HG03460 (cell line): ENCODE results near the gene SPIN3.
"Not testable (repeated sequence)": the region's sequence is repeated elsewhere in the genome, so short reads cannot be mapped to it uniquely, and the experiment has no call there.

Experiments
- ATAC-seq: cut with Tn5 transposase; IDR thresholded peaks from one replicate; pipeline ENCODE4 v1.9.1; 2021; ENCODE audit not compliant: unreplicated experiment

The SPIN3 gene

DNA sequence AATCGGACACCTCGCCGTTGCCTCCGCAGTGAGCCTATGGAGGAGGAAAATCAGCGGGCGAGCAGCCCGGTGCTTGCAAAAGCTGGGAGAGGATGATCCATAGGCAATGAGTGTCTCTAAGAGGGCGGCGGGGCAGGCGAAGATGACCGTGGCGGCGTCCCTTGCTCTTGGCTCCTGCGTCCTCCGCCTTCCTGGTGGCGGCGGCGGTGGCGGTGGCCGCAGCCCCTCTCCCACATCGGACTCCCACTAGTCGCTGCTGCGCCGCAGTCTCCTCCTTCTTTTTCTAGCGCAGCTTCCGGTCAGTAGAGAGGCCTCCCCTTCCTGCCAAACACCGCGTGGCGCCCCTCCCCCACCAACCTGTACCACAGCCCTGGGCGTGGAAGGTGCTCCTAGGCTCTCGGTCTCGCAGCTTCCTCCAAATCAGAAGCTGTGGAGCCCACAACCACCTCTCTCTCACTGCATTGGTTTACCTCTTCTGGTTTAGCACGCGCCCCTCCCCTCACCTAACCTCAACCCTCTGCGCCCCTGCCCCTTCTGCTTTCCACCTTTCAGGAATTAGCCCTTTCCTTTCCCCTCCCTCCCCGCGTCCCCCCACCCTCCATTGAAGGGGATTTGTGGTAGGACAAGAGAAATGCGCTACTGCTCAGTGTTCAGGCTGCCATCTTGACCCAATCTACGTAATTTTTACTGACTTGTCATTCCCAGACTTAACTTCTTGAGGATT lies at the start of gene SPIN3:
SPIN3 (minus strand) TSS at position 271 of the 724 bp plus-strand sequence. CDS start 594 bp downstream, outside the sequence.
- ATAC-seq = peak; percentile 96

DNA sequence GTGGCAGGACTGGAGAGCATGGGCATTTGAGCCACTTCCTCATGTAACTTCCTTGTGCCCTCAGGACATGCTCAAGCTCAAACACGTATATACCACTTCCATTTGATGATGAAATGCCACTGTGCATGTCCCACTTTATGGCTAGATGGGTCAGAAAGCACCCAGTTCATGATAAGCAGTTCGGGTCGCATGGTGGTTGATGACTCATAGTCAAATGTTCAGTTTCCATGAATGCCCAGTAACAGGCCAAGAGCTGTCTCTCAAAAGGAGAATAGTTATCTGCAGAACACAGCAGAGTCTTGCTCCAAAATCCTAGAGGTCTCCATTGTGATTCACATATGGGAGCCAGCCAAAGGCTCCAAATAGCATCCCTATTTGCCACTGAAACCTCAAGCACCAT lies 48.9 kb upstream of the SPIN3 start:
- ATAC-seq = no peak

GRCh38 chrX:57037265-57037664 lies 41.9 kb upstream of the SPIN3 start:
- ATAC-seq = not testable (repeated sequence)

GRCh38 chrX:56994375-56995270 lies 718 bp downstream of the SPIN3 start:
- no peak for ATAC-seq

DNA sequence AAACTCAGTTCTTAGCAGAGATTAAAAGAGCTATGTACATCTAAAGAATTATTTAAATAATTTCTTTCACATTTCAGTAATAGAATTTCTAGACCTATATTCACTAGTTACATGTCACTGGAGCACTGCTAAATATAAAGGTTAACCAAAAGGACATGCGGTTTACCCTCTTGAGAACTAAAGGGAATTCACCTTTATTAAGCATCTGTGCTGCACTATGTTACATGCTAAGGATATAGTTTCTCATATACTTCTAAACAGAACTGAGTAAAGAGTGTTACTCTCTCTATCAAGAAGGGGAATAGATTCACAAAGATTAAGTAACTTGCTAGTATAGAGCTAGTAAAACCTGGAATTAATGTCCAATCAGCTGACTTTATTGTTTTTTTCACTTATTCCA lies 7.6 kb downstream of the SPIN3 start:
- no peak for ATAC-seq

GRCh38 chrX:56986138-56986537 lies 9.2 kb downstream of the SPIN3 start:
- ATAC-seq = no peak

- peak; percentile 83 for ATAC-seq
Observed at GRCh38 chrX:56978172-56978571, 17.2 kb downstream of the SPIN3 start.

- no peak for ATAC-seq
Observed at GRCh38 chrX:56975611-56976010, 19.7 kb downstream of the SPIN3 start.

- ATAC-seq = no peak
Observed at GRCh38 chrX:56974408-56974807, 20.9 kb downstream of the SPIN3 start.

GRCh38 chrX:56969559-56969958 lies 25.8 kb downstream of the SPIN3 start:
- no peak for ATAC-seq

DNA sequence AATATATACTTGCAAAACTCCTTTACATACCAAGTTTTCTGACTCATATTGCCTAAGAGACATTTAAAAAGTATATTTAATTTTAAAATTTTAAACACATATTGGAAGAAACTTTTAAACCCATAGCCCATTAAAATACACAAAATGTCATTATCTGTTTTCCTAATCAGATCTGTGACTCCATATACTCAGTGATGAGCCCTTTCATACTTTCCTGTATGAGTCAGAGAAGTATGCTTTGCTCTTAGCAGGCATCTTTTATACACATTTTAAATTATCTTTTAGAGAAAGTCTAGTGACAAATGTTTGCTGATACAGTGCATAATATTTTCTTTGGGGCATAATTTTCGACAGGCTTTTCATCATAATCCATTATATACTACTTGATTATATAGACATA lies 26.4 kb downstream of the SPIN3 start:
- no peak for ATAC-seq

DNA sequence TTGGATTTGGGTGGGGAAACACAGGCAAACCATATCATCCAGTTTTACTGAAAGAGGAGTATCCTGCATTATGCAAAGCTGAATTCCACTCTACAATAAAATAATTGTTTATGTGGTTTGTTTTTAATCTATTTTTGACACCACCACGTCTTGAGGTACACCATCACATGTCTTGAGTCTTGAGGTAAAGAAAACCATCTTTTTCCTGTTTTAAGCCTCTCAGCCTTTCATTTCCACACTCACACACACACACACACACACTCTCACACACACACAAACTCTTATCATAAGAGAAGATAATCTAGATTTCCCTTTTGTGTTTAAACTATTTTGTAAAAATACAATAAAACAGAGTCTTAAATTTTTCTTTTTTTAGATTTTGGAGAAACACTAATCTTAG lies 32.0 kb downstream of the SPIN3 start:
- no peak for ATAC-seq

DNA sequence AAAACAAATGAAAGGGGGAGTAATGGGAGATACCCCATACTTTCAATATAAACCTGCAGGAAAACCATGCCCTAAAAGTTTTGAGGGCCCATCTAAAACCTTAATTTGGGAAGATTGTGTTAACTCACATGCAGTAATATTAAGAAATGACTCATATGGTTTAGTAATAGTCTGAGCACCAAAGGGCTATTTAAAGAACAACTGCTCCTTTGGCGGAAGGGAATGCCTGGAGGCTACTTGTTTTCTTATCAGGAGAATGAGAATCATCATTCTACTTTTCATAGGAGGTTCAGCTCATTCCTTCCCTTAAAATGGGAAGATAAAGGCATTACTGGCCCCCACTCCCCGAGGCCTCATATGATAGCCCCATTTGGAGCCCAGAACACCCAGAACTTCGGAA lies 47.6 kb downstream of the SPIN3 start:
- ATAC-seq = no peak

- ATAC-seq = not testable (repeated sequence)
Observed at GRCh38 chrX:56946201-56946600, 49.1 kb downstream of the SPIN3 start.

DNA sequence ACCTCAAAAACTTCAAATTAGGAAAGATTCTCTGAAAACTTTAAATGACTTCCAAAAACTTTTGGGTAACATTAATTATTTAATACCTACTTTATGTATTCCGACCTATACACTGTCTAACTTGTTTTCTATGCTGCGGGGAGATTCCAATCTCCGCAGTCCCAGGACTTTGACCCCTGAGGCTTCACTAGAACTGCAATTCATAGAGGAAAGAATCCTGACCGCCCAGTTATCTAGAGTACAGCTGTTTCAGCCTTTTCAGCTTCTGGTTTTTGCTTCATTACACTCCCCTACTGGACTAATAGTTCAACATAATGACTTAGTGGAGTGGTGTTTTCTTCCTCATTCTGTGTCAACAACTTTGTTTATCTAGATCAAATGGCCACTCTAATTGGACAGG lies 50.1 kb downstream of the SPIN3 start:
- ATAC-seq = not testable (repeated sequence)

- ATAC-seq = no peak
Observed at GRCh38 chrX:56943264-56943663, 52.1 kb downstream of the SPIN3 start.
